Pons (tissue), 1 donor: ENCODE measurements around the gene EVA1C.
"Not testable (repeated sequence)": the region's sequence is repeated elsewhere in the genome, so short reads cannot be mapped to it uniquely, and the experiment has no call there.

Experiments used
- DNase-seq: peaks from one replicate; pipeline ENCODE4 v3.0.0-alpha.2; 2016; ENCODE audit warnings: low spot score

The EVA1C gene

GRCh38 chr21:32412162-32413014 lies at the start of gene EVA1C:
TSS of gene EVA1C (plus strand) at chr21:32412706. CDS start at chr21:32412854, 148 bp downstream.
- no peak for DNase-seq

- DNase-seq, result peak; percentile 65
Measured at GRCh38 chr21:32364387-32364786, 48.1 kb upstream of the EVA1C start.

GRCh38 chr21:32364796-32365195 lies 47.7 kb upstream of the EVA1C start:
- no peak for DNase-seq

- DNase-seq, result no peak
Measured at GRCh38 chr21:32366191-32366590, 46.3 kb upstream of the EVA1C start.

GRCh38 chr21:32367158-32367557 lies 45.3 kb upstream of the EVA1C start:
- no peak for DNase-seq

- DNase-seq, result no peak
Measured at GRCh38 chr21:32368386-32368785, 44.1 kb upstream of the EVA1C start.

GRCh38 chr21:32368961-32369360 lies 43.5 kb upstream of the EVA1C start:
- not testable (repeated sequence) for DNase-seq

GRCh38 chr21:32370998-32371766 lies 41.3 kb upstream of the EVA1C start:
- DNase-seq, result no peak

GRCh38 chr21:32371913-32372314 lies 40.6 kb upstream of the EVA1C start:
- DNase-seq, result no peak

GRCh38 chr21:32372755-32373154 lies 39.8 kb upstream of the EVA1C start:
- DNase-seq, result no peak

GRCh38 chr21:32377506-32377905 lies 35.0 kb upstream of the EVA1C start:
- DNase-seq, result no peak

GRCh38 chr21:32377991-32378390 lies 34.5 kb upstream of the EVA1C start:
- peak; percentile 91 for DNase-seq

GRCh38 chr21:32378956-32379355 lies 33.5 kb upstream of the EVA1C start:
- no peak for DNase-seq

GRCh38 chr21:32380940-32381339 lies 31.6 kb upstream of the EVA1C start:
- DNase-seq, result no peak

- DNase-seq, result no peak
Measured at GRCh38 chr21:32381571-32381970, 30.9 kb upstream of the EVA1C start.

- DNase-seq, result no peak
Measured at GRCh38 chr21:32382108-32382644, 30.3 kb upstream of the EVA1C start.

- DNase-seq, result no peak
Measured at GRCh38 chr21:32383812-32384211, 28.7 kb upstream of the EVA1C start.

GRCh38 chr21:32386195-32386870 lies 26.2 kb upstream of the EVA1C start:
- DNase-seq, result no peak

- DNase-seq, result no peak
Measured at GRCh38 chr21:32387151-32387550, 25.4 kb upstream of the EVA1C start.

GRCh38 chr21:32388306-32388705 lies 24.2 kb upstream of the EVA1C start:
- DNase-seq, result no peak

GRCh38 chr21:32389337-32390015 lies 23.0 kb upstream of the EVA1C start:
- no peak for DNase-seq
